Endothelial cell of umbilical vein (primary cell): Measurements from ENCODE around the gene PARD6G. TPM values are rescaled to one million over a fixed set of nuclear protein-coding genes. Genes with fewer than 3 reads are reported as not detected.

Experiments used
- BruUV-seq: library from RNA; stranded (reverse); fragments of 400-500 nt; replicated peaks from 2 replicates; lab custom pipeline; 2021; lab: Mats Ljungman, UMichigan
- CTCF ChIA-PET: fragments of 300-600, 350-600 bp; sonication (Branson Sonifier 250); formaldehyde crosslinking; loops from one replicate; lab custom pipeline; 2021; ENCODE audit warnings: antibody characterized with exemption, inconsistent platforms; lab: Charles Lee
- POLR2A ChIA-PET: fragments of 300-600, 350-600 bp; sonication (Branson Sonifier 250); formaldehyde crosslinking; loops from one replicate; lab custom pipeline; 2021; ENCODE audit warnings: antibody characterized with exemption, inconsistent platforms; lab: Charles Lee
- DNase-seq: peaks from one replicate; pipeline ENCODE4 v3.0.0-alpha.2; 2011; ENCODE audit warnings: low read depth, low spot score
- FAIRE-seq: peaks from 2 replicates; lab custom pipeline; 2011; peaks lifted over from hg19 to GRCh38; lab: Jason Lieb, UNC
- H2AFZ ChIP-seq: 2 replicates; pipeline ENCODE4 v1.6.0; 2012; ENCODE audit warnings: low read depth, low read length, control low read depth, inconsistent platforms
- H3K27ac ChIP-seq: 2 replicates; pipeline ENCODE4 v1.5.1; 2011; ENCODE audit warnings: low read depth, mild to moderate bottlenecking, control low read depth, low read length, moderate library complexity; ENCODE audit not compliant: insufficient read depth
- H3K27me3 ChIP-seq, 2 experiments: 2 replicates each; pipeline versions ENCODE4 v1.6.0 to v1.6.1; 2011; ENCODE audit warnings: low read length in 2 of 2, mixed read lengths in 1 of 2; ENCODE audit not compliant: control insufficient read depth in 2 of 2, insufficient read depth in 2 of 2
- H3K36me3 ChIP-seq, 2 experiments: 2 replicates in 1 of 2; 3 replicates in 1 of 2; pipeline ENCODE4 v1.5.1; 2011; ENCODE audit warnings: low read length in 2 of 2, mild to moderate bottlenecking in 1 of 2, moderate library complexity in 1 of 2; ENCODE audit not compliant: control insufficient read depth in 2 of 2, insufficient read depth in 2 of 2; ENCODE audit errors: extremely low read depth in 1 of 2
- H3K4me1 ChIP-seq: 3 replicates; pipeline ENCODE4 v1.5.1; 2011; ENCODE audit warnings: mild to moderate bottlenecking, low read length; ENCODE audit not compliant: control insufficient read depth, insufficient read depth; ENCODE audit errors: extremely low read depth
- H3K4me2 ChIP-seq: 2 replicates; pipeline ENCODE4 v1.6.1; 2011; ENCODE audit warnings: low read length, control low read depth, mixed read lengths; ENCODE audit not compliant: insufficient read depth
- H3K4me3 ChIP-seq, 3 experiments: fragments of 200-600 bp in 1 of 3; sonication (generic), shearing (Covaris generic) in 1 of 3; replicated peaks in 1 of 3; 2 replicates each; pipeline ENCODE4 v1.5.1; 2011 to 2016; ENCODE audit warnings: control low read depth in 3 of 3, low read length in 3 of 3, mild to moderate bottlenecking in 2 of 3, inconsistent platforms in 1 of 3, low read depth in 1 of 3, moderate library complexity in 1 of 3; ENCODE audit not compliant: insufficient read depth in 1 of 3
- H3K79me2 ChIP-seq: 2 replicates; pipeline ENCODE4 v1.6.0; 2012; ENCODE audit warnings: low read length, inconsistent platforms; ENCODE audit not compliant: control insufficient read depth, insufficient read depth
- H3K9ac ChIP-seq: replicated peaks from 2 replicates; pipeline ENCODE3; 2011; ENCODE audit warnings: low read length, control low read depth; ENCODE audit not compliant: insufficient read depth; ENCODE audit errors: extremely low read depth
- H3K9me1 ChIP-seq: replicated peaks from 3 replicates; pipeline ENCODE4 v1.6.0; 2011; ENCODE audit warnings: mild to moderate bottlenecking, low read length; ENCODE audit not compliant: control insufficient read depth, insufficient read depth; ENCODE audit errors: extremely low read depth
- H3K9me3 ChIP-seq: replicated peaks from 2 replicates; pipeline ENCODE4 v1.5.1; 2012; ENCODE audit warnings: low read length, inconsistent platforms; ENCODE audit not compliant: control insufficient read depth, insufficient read depth
- H4K20me1 ChIP-seq: replicated peaks from 2 replicates; pipeline ENCODE3; 2011; ENCODE audit warnings: mild to moderate bottlenecking, low read length; ENCODE audit not compliant: control insufficient read depth, insufficient read depth; ENCODE audit errors: extremely low read depth
- EZH2 ChIP-seq: IDR thresholded peaks from 2 replicates; pipeline ENCODE4 v1.6.1; 2012; ENCODE audit warnings: borderline replicate concordance, low read depth, mild to moderate bottlenecking, moderate library complexity, low read length, inconsistent platforms; ENCODE audit not compliant: severe bottlenecking
- FOS ChIP-seq: IDR thresholded peaks from 2 replicates; pipeline ENCODE4 v1.6.1; 2011; ENCODE audit warnings: mild to moderate bottlenecking, low read length, moderate library complexity, borderline replicate concordance; ENCODE audit not compliant: insufficient read depth
- GATA2 ChIP-seq: IDR thresholded peaks from 2 replicates; pipeline ENCODE4 v1.7.0; 2011; ENCODE audit warnings: low read depth, mild to moderate bottlenecking, moderate library complexity, mixed read lengths, low read length; ENCODE audit not compliant: insufficient read length, insufficient read depth
- JUN ChIP-seq: IDR thresholded peaks from 2 replicates; pipeline ENCODE4 v1.6.1; 2011; ENCODE audit warnings: borderline replicate concordance, low read depth; ENCODE audit not compliant: insufficient read length, insufficient read depth
- MYC ChIP-seq: IDR thresholded peaks from one replicate; pipeline ENCODE4 v1.6.1; 2011; ENCODE audit warnings: mild to moderate bottlenecking, low read depth, low read length
- POLR2A ChIP-seq: IDR thresholded peaks from 2 replicates; pipeline ENCODE4 v1.6.1; 2012; ENCODE audit warnings: low read depth, mild to moderate bottlenecking, control low read depth, low read length
- POLR2AphosphoS5 ChIP-seq: IDR thresholded peaks from 2 replicates; pipeline ENCODE4 v1.6.1; 2012; ENCODE audit warnings: low read depth, mild to moderate bottlenecking, control low read depth, low read length, moderate library complexity; ENCODE audit not compliant: insufficient read depth
- dilution Hi-C: fragments of 300-500 bp; cut with MboI; formaldehyde crosslinking; loops from one replicate; pipeline ENCODE4 v1.15.0; 2019; ENCODE audit warnings: low sequenced_read_pairs; ENCODE audit not compliant: extremely low pct_ligation_motif_present
- intact Hi-C: fragments of 100-400 bp; cut with micrococcal nuclease; formaldehyde crosslinking; loops from one replicate; pipeline ENCODE4 v1.10.0; 2022
- polyA plus RNA-seq, 4 experiments: library from polyadenylated mRNA; depleted of rRNA in 3 of 4; stranded (reverse) in 3 of 4; unstranded in 1 of 4; fragments of >200 nt; gene quantifications; 2 replicates each; pipeline versions ENCODE4 v1.2.1 to v1.2.3, GENCODE V29; 2011 to 2012; ENCODE audit warnings: missing spikeins in 1 of 4
- total RNA-seq: library from RNA; stranded (reverse); gene quantifications from 2 replicates; pipeline ENCODE4 v1.2.3, GENCODE V29; 2021
- TF ChIP-seq, protein P1 (sequence below): IDR thresholded peaks from 2 replicates; pipeline ENCODE4 v1.6.1; 2011; ENCODE audit not compliant: insufficient read depth, insufficient read length
- TF ChIP-seq, protein P2 (sequence below), 2 donors: IDR thresholded peaks; 1 replicate in 1 of 2; 2 replicates in 1 of 2; pipeline ENCODE4 v1.5.1; 2011; ENCODE audit warnings: low read length in 2 of 2, mild to moderate bottlenecking in 2 of 2, moderate library complexity in 2 of 2, control low read depth in 1 of 2, inconsistent platforms in 1 of 2, low read depth in 1 of 2; ENCODE audit not compliant: insufficient read depth in 1 of 2; ENCODE audit errors: extremely low read depth in 1 of 2

The PARD6G gene
- total and polyA plus RNA-seq, 2 donors (not counting 3 experiments of a cell fraction or from before 2014, with no cell fraction given), result 1.2 to 1.8 TPM

DNA sequence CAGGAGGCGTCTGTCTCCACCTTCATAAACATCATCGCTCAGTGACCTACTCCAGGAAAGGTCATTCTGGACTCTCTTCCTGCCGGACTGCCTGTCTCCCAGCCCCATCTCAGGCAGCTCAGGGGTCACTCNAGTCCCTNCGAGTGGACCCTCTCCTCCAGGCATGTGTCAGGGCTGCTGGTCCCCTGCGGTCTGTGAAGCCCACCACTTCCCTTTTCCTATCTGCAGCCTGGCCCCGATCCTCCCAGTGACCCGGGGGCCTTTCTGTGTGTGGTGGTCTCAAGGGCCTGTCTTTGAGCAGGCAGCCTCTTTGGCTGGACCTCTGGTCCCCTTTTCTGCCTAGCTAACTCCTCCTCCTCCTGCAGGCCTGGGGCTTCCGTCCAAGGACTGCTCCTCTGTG is 5.9 kb upstream of the PARD6G start:
- Histone ChIP-seq H3K27me3 (peaks cover 8 to 13% of the 10 kb centered on the region in 2 experiments), H3K4me1 (no peaks in the 10 kb centered on the region), H3K4me3 (no peak overlapping the region), H3K27ac (no peak overlapping the region), H3K9ac (no peak overlapping the region), H3K9me3 (no peaks in the 10 kb centered on the region), H3K4me2 (no peak overlapping the region), H3K79me2 (no peaks in the 10 kb centered on the region), H2AFZ (no peak overlapping the region), H3K36me3 (no peaks in the 10 kb centered on the region), H4K20me1 (no peaks in the 10 kb centered on the region), H3K9me1 (no peaks in the 10 kb centered on the region)
- TF ChIP-seq JUN (no peak), POLR2A (no peak), MYC (no peak), EZH2 (no peak), FOS (no peak), GATA2 (no peak), POLR2AphosphoS5 (no peak)
- TF ChIP-seq, protein P1, sequence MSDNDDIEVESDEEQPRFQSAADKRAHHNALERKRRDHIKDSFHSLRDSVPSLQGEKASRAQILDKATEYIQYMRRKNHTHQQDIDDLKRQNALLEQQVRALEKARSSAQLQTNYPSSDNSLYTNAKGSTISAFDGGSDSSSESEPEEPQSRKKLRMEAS, result no peak
- TF ChIP-seq, protein P2, sequence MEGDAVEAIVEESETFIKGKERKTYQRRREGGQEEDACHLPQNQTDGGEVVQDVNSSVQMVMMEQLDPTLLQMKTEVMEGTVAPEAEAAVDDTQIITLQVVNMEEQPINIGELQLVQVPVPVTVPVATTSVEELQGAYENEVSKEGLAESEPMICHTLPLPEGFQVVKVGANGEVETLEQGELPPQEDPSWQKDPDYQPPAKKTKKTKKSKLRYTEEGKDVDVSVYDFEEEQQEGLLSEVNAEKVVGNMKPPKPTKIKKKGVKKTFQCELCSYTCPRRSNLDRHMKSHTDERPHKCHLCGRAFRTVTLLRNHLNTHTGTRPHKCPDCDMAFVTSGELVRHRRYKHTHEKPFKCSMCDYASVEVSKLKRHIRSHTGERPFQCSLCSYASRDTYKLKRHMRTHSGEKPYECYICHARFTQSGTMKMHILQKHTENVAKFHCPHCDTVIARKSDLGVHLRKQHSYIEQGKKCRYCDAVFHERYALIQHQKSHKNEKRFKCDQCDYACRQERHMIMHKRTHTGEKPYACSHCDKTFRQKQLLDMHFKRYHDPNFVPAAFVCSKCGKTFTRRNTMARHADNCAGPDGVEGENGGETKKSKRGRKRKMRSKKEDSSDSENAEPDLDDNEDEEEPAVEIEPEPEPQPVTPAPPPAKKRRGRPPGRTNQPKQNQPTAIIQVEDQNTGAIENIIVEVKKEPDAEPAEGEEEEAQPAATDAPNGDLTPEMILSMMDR (IDR thresholded peaks at IDR 0.05; ENCODE audit: extremely low read depth in 1 of 2, insufficient read depth in 1 of 2, low read depth in 1 of 2, low read length in 2 of 2), result no peak
- intact Hi-C loops (no loop called here), dilution Hi-C loops (no loop called here)
- no peak for DNase-seq
- ChIA-PET CTCF (no interaction called here), POLR2A (no interaction called here)
- BruUV-seq, result no TSS peak
- FAIRE-seq, result no peak
